HG03342 (cell line): ENCODE data around the gene SBF2.
"Not testable (repeated sequence)": the region's sequence is repeated elsewhere in the genome, so short reads cannot be mapped to it uniquely, and the experiment has no call there.

Experiments
- ATAC-seq: cut with Tn5 transposase; IDR thresholded peaks from one replicate; pipeline ENCODE4 v1.9.1; 2021; ENCODE audit warnings: mild to moderate bottlenecking, moderate library complexity; ENCODE audit not compliant: unreplicated experiment

SBF2 gene

GRCh38 chr11:10023212-10023611, 270.8 kb downstream of the SBF2 start:
- ATAC-seq = no peak

GRCh38 chr11:10022764-10023163, 271.3 kb downstream of the SBF2 start:
- ATAC-seq = no peak

- ATAC-seq = no peak
Observed at GRCh38 chr11:10021563-10021962, 272.5 kb downstream of the SBF2 start.

- no peak for ATAC-seq
Observed at GRCh38 chr11:10019906-10020682, 273.9 kb downstream of the SBF2 start.

GRCh38 chr11:10017911-10018310, 276.1 kb downstream of the SBF2 start:
- ATAC-seq = no peak

GRCh38 chr11:10017050-10017449, 277.0 kb downstream of the SBF2 start:
- no peak for ATAC-seq

- ATAC-seq = no peak
Observed at GRCh38 chr11:10012068-10012467, 282.0 kb downstream of the SBF2 start.

GRCh38 chr11:10005955-10006525, 288.0 kb downstream of the SBF2 start:
- ATAC-seq = no peak

GRCh38 chr11:10004526-10005113, 289.4 kb downstream of the SBF2 start:
- no peak for ATAC-seq

GRCh38 chr11:10002221-10002620, 291.8 kb downstream of the SBF2 start:
- ATAC-seq = no peak

- ATAC-seq = no peak
Observed at GRCh38 chr11:9992306-9992705, 301.7 kb downstream of the SBF2 start.

- ATAC-seq = no peak
Observed at GRCh38 chr11:9990221-9990973, 303.6 kb downstream of the SBF2 start.

- not testable (repeated sequence) for ATAC-seq
Observed at GRCh38 chr11:9987303-9987702, 306.7 kb downstream of the SBF2 start.

- ATAC-seq = no peak
Observed at GRCh38 chr11:9982796-9983579, 311.0 kb downstream of the SBF2 start.

- ATAC-seq = no peak
Observed at GRCh38 chr11:9982127-9982795, 311.8 kb downstream of the SBF2 start.

- ATAC-seq = no peak
Observed at GRCh38 chr11:9980931-9981330, 313.1 kb downstream of the SBF2 start.

GRCh38 chr11:9977554-9977953, 316.5 kb downstream of the SBF2 start:
- ATAC-seq = no peak

GRCh38 chr11:9974375-9974774, 319.6 kb downstream of the SBF2 start:
- ATAC-seq = no peak

- no peak for ATAC-seq
Observed at GRCh38 chr11:9973921-9974320, 320.1 kb downstream of the SBF2 start.

- ATAC-seq = no peak
Observed at GRCh38 chr11:9972989-9973388, 321.0 kb downstream of the SBF2 start.
